Bronchial epithelial cell (primary cell): ENCODE data around the gene ZNF827. TPM values are rescaled to one million over a fixed set of nuclear protein-coding genes. Genes with fewer than 3 reads are reported as not detected.

Experiments
- DNase-seq: peaks from one replicate; pipeline ENCODE4 v3.0.0-alpha.2; 2010; ENCODE audit warnings: low read depth
- FAIRE-seq: peaks from 2 replicates; lab custom pipeline; 2011; peaks lifted over from hg19 to GRCh38; lab: Jason Lieb, UNC
- H3K27me3 ChIP-seq: 2 replicates; pipeline ENCODE4 v1.5.1; 2011; ENCODE audit warnings: low read length; ENCODE audit not compliant: control insufficient read depth, insufficient read depth
- H3K36me3 ChIP-seq: 2 replicates; pipeline ENCODE4 v1.5.1; 2011; ENCODE audit warnings: low read length; ENCODE audit not compliant: control insufficient read depth, insufficient read depth
- H3K4me3 ChIP-seq: 2 replicates; pipeline ENCODE4 v1.5.1; 2011; ENCODE audit warnings: mild to moderate bottlenecking, low read depth, low read length, control low read depth
- CTCF ChIP-seq: IDR thresholded peaks from 2 replicates; pipeline ENCODE4 v1.5.1; 2011; ENCODE audit warnings: mild to moderate bottlenecking, moderate library complexity, low read length, control low read depth, inconsistent platforms; ENCODE audit not compliant: insufficient read depth, severe bottlenecking
- total RNA-seq: library from RNA; depleted of rRNA; stranded (reverse); fragments of >200 nt; gene quantifications from 2 replicates; pipeline ENCODE4 v1.2.1, GENCODE V29; 2014

The ZNF827 gene
- total RNA-seq, 1 donor from 2014 or later: 2.1 TPM

GRCh38 chr4:145819853-145820181 is 118.8 kb downstream of the ZNF827 start:
- Histone ChIP-seq H3K36me3 (no peaks in the 10 kb centered on the region), H3K27me3 (no peaks in the 10 kb centered on the region), H3K4me3 (no peak overlapping the region)
- TF ChIP-seq CTCF: no peak
- DNase-seq (no peak), FAIRE-seq (no peak)

- no peak for FAIRE-seq
- Histone ChIP-seq H3K36me3 (peaks cover 1% of the 10 kb centered on the region), H3K4me3 (no peak overlapping the region), H3K27me3 (no peaks in the 10 kb centered on the region)
- DNase-seq: no peak
- no peak for TF ChIP-seq CTCF
Observed at GRCh38 chr4:145819101-145819852, 119.3 kb downstream of the ZNF827 start.

- FAIRE-seq (no peak), DNase-seq (no peak)
- Histone ChIP-seq H3K27me3 (no peaks in the 10 kb centered on the region), H3K36me3 (peaks cover 2% of the 10 kb centered on the region), H3K4me3 (no peak overlapping the region)
- no peak for TF ChIP-seq CTCF
Observed at GRCh38 chr4:145818011-145818410, 120.6 kb downstream of the ZNF827 start.

GRCh38 chr4:145816091-145816490 is 122.5 kb downstream of the ZNF827 start:
- no peak for TF ChIP-seq CTCF
- Histone ChIP-seq H3K27me3 (no peaks in the 10 kb centered on the region), H3K36me3 (peaks cover 2% of the 10 kb centered on the region), H3K4me3 (no peak overlapping the region)
- FAIRE-seq (no peak), DNase-seq (no peak)

- peaks cover 2% of the 10 kb centered on the region for H3K36me3 ChIP-seq
- TF ChIP-seq CTCF: no peak
- FAIRE-seq: no peak
Observed at GRCh38 chr4:145815626-145816025, 123.0 kb downstream of the ZNF827 start.

More at GRCh38 chr4:145815626-145816025, 123.0 kb downstream of the ZNF827 start:
- no peak for DNase-seq
- H3K4me3 ChIP-seq: no peak overlapping the region
- H3K27me3 ChIP-seq: no peaks in the 10 kb centered on the region
